Muscle layer of duodenum (tissue), 2 donors: Measurements from ENCODE around the gene ITGA1.

Source experiments
- H3K27ac ChIP-seq: one replicate; pipeline ENCODE4 v1.7.0; 2013; ENCODE audit warnings: mild to moderate bottlenecking, low read length
- H3K27me3 ChIP-seq: one replicate; pipeline ENCODE4 v1.7.0; 2013; ENCODE audit warnings: low read depth, mild to moderate bottlenecking, control low read depth, low read length
- H3K36me3 ChIP-seq, 2 donors: one replicate each; pipeline ENCODE4 v1.7.0; 2013; ENCODE audit warnings: low read length in 2 of 2, control low read depth in 1 of 2, mild to moderate bottlenecking in 1 of 2; ENCODE audit not compliant: insufficient read depth in 2 of 2, control insufficient read depth in 1 of 2
- H3K4me1 ChIP-seq, 2 donors: one replicate each; pipeline ENCODE4 v1.7.0; 2013; ENCODE audit warnings: low read length in 2 of 2, mild to moderate bottlenecking in 2 of 2, control low read depth in 1 of 2, moderate library complexity in 1 of 2; ENCODE audit not compliant: insufficient read depth in 2 of 2, control insufficient read depth in 1 of 2
- H3K4me3 ChIP-seq, 2 donors: one replicate each; pipeline ENCODE4 v1.7.0; 2013; ENCODE audit warnings: low read length in 2 of 2, low read depth in 1 of 2, mild to moderate bottlenecking in 1 of 2
- H3K9me3 ChIP-seq, 2 donors: one replicate each; pipeline ENCODE4 v1.7.0; 2013; ENCODE audit warnings: low read length in 2 of 2, control low read depth in 1 of 2, mild to moderate bottlenecking in 1 of 2; ENCODE audit not compliant: control insufficient read depth in 1 of 2
- donor health status: healthy.

ITGA1 gene

GRCh38 chr5:52802974-52803336 lies 15.2 kb downstream of the ITGA1 start:
- Histone ChIP-seq H3K27ac (peak overlapping the region; percentile 88), H3K4me1 (peaks cover 27 to 64% of the 10 kb centered on the region in 2 donors)

GRCh38 chr5:52804387-52804791 lies 16.7 kb downstream of the ITGA1 start:
- Histone ChIP-seq H3K9me3 (no peaks in the 10 kb centered on the region), H3K27me3 (no peaks in the 10 kb centered on the region), H3K27ac (peak overlapping the region; percentile 70), H3K4me1 (peaks cover 25 to 52% of the 10 kb centered on the region in 2 donors), H3K36me3 (peaks cover 9 to 17% of the 10 kb centered on the region in 2 donors), H3K4me3 (peak overlapping the region; percentile 33 to 43)

More at GRCh38 chr5:52802974-52803336, 15.2 kb downstream of the ITGA1 start:
- H3K36me3 ChIP-seq = peaks cover 9 to 17% of the 10 kb centered on the region in 2 donors
- no peaks in the 10 kb centered on the region for H3K9me3 ChIP-seq
- peak overlapping the region in 1 of 2 donors; percentile 85 for H3K4me3 ChIP-seq
- H3K27me3 ChIP-seq = no peaks in the 10 kb centered on the region

- H3K27ac ChIP-seq = peak overlapping the region; percentile 70
- H3K4me3 ChIP-seq = peak overlapping the region in 1 of 2 donors; percentile 1
- no peaks in the 10 kb centered on the region for H3K27me3 ChIP-seq
- peaks cover 9 to 17% of the 10 kb centered on the region in 2 donors for H3K36me3 ChIP-seq
- H3K4me1 ChIP-seq = peaks cover 25 to 51% of the 10 kb centered on the region in 2 donors
- H3K9me3 ChIP-seq = no peaks in the 10 kb centered on the region
Measured at GRCh38 chr5:52804981-52805380, 17.3 kb downstream of the ITGA1 start.

DNA sequence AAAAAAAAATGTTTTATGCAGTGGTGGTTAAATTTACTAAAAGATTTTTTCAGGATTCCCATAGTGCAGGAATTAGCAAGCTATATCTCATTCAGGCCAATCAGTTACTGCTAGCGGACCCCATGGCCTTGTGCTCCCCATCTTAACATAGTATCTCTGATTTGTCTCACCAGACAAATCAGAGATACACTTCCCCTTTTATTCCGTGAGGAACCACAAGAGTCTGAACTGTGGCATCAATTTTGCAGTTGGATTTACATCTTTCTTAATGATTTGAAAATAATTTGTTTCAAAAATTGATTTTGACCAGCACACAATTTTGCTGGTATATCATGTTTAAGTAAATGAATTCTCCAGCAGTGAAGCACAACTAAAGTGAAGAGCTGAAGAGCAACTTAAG lies 17.9 kb downstream of the ITGA1 start:
- Histone ChIP-seq H3K27ac (peak overlapping the region; percentile 70), H3K27me3 (no peaks in the 10 kb centered on the region), H3K36me3 (peaks cover 4 to 17% of the 10 kb centered on the region in 2 donors), H3K4me1 (peaks cover 25 to 57% of the 10 kb centered on the region in 2 donors), H3K4me3 (peak overlapping the region in 1 of 2 donors; percentile 1), H3K9me3 (no peaks in the 10 kb centered on the region)

- peaks cover 13 to 65% of the 10 kb centered on the region in 2 donors for H3K4me1 ChIP-seq
- H3K9me3 ChIP-seq = no peaks in the 10 kb centered on the region
- peak overlapping the region in 1 of 2 donors; percentile 14 for H3K4me3 ChIP-seq
- peaks cover 0 to 7% of the 10 kb centered on the region in 2 donors for H3K36me3 ChIP-seq
- no peak overlapping the region for H3K27ac ChIP-seq
- no peaks in the 10 kb centered on the region for H3K27me3 ChIP-seq
Measured at GRCh38 chr5:52807037-52807436, 19.3 kb downstream of the ITGA1 start.

GRCh38 chr5:52807723-52808122 lies 20.0 kb downstream of the ITGA1 start:
- Histone ChIP-seq H3K27me3 (no peaks in the 10 kb centered on the region), H3K4me3 (no peak overlapping the region), H3K4me1 (peaks cover 13 to 66% of the 10 kb centered on the region in 2 donors), H3K36me3 (peaks cover 0 to 7% of the 10 kb centered on the region in 2 donors), H3K27ac (peak overlapping the region; percentile 86), H3K9me3 (no peaks in the 10 kb centered on the region)

DNA sequence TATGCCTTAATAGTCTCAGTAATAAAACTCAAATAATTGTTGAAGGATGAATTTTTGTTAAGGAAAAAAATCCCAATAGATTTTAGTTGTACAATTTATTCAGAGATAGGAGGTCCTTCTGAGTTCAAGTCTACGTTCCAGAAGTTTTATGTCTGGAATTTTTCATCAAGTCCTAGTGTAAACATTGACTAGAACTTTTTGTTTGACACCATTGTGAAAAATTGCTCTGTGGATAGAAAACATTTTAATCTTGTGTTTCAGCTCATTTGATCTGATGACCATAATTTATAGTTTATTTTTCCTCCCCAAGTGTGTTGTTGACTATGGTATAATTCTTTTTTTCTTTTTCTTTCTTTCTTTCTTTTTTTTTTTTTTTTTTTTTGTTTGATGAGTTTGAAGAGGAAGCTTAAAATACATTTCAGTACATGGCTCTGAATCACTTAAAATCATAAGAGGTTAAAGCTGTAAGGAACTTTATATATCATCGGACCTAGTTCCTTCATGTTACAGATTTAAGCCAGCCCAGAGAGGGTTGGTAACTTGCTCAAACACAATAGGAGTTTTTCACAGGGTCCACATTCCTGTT lies 20.7 kb downstream of the ITGA1 start:
- Histone ChIP-seq H3K4me3 (no peak overlapping the region), H3K27ac (peak overlapping the region; percentile 86), H3K9me3 (no peaks in the 10 kb centered on the region), H3K4me1 (peaks cover 13 to 71% of the 10 kb centered on the region in 2 donors), H3K27me3 (no peaks in the 10 kb centered on the region), H3K36me3 (peaks cover 0 to 7% of the 10 kb centered on the region in 2 donors)

DNA sequence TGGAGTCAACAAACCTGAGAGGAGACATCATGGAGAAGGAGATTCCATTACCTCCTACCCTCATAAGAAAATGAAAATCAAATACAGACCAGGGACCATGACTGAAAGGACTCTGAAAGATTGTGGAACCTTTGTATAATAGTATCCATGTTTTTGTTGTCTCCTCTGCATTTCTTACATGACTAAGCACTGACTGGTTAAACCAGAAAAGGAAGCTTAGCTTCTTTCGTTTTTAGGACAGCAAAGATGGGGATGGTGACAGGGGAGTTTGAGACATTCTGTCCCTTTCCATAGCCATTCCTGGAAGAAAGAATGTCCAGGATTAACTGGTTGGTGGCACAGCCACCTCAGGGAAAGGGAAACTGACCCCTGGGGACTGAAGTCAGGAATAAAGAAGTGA lies 22.2 kb downstream of the ITGA1 start:
- H3K4me3 ChIP-seq = no peak overlapping the region
- peak overlapping the region; percentile 74 for H3K27ac ChIP-seq
- no peaks in the 10 kb centered on the region for H3K27me3 ChIP-seq
- H3K9me3 ChIP-seq = no peaks in the 10 kb centered on the region
- peaks cover 0 to 7% of the 10 kb centered on the region in 2 donors for H3K36me3 ChIP-seq
- H3K4me1 ChIP-seq = peaks cover 5 to 73% of the 10 kb centered on the region in 2 donors

DNA sequence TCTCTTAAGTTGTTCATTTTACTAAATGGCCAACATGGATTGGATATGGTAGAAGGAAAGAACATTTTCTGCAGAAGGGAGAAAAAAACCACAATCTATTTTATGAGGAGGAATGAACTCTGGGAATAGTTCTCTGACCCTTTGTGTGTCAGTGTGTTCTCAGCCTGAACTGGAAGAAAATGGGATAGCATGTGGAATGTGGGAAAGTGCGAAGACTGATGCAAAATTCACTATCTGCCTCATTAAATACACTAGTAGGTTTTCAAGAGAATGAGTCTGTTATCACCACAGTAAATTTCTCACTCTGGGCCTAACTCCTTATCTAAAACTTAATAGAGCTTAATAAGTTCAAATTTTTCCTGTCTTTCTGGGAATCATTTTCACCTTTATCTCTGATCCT lies 22.7 kb downstream of the ITGA1 start:
- peaks cover 0 to 1% of the 10 kb centered on the region in 2 donors for H3K36me3 ChIP-seq
- H3K27me3 ChIP-seq = no peaks in the 10 kb centered on the region
- peak overlapping the region; percentile 74 for H3K27ac ChIP-seq
- peaks cover under 1 to 73% of the 10 kb centered on the region in 2 donors for H3K4me1 ChIP-seq
- H3K4me3 ChIP-seq = no peak overlapping the region
- H3K9me3 ChIP-seq = no peaks in the 10 kb centered on the region

- no peaks in the 10 kb centered on the region for H3K36me3 ChIP-seq
- no peaks in the 10 kb centered on the region for H3K9me3 ChIP-seq
- peaks cover 0 to 73% of the 10 kb centered on the region in 2 donors for H3K4me1 ChIP-seq
- H3K27ac ChIP-seq = peak overlapping the region; percentile 74
- no peak overlapping the region for H3K4me3 ChIP-seq
- no peaks in the 10 kb centered on the region for H3K27me3 ChIP-seq
Measured at GRCh38 chr5:52811067-52811749, 23.5 kb downstream of the ITGA1 start.

- Histone ChIP-seq H3K4me3 (no peak overlapping the region), H3K4me1 (peaks cover 0 to 77% of the 10 kb centered on the region in 2 donors), H3K36me3 (no peaks in the 10 kb centered on the region), H3K27me3 (no peaks in the 10 kb centered on the region), H3K27ac (peak overlapping the region; percentile 3), H3K9me3 (no peaks in the 10 kb centered on the region)
Measured at GRCh38 chr5:52814352-52815148, 26.8 kb downstream of the ITGA1 start.
